ENCODE measurements around the gene MDN1.

GRCh38 chr6:89689732-89690131 is 129.9 kb downstream of the MDN1 start:
- TF ChIP-seq POLR2A (IDR thresholded peaks at IDR 0.05), result no peak
- TF ChIP-seq, protein P1, sequence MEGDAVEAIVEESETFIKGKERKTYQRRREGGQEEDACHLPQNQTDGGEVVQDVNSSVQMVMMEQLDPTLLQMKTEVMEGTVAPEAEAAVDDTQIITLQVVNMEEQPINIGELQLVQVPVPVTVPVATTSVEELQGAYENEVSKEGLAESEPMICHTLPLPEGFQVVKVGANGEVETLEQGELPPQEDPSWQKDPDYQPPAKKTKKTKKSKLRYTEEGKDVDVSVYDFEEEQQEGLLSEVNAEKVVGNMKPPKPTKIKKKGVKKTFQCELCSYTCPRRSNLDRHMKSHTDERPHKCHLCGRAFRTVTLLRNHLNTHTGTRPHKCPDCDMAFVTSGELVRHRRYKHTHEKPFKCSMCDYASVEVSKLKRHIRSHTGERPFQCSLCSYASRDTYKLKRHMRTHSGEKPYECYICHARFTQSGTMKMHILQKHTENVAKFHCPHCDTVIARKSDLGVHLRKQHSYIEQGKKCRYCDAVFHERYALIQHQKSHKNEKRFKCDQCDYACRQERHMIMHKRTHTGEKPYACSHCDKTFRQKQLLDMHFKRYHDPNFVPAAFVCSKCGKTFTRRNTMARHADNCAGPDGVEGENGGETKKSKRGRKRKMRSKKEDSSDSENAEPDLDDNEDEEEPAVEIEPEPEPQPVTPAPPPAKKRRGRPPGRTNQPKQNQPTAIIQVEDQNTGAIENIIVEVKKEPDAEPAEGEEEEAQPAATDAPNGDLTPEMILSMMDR (IDR thresholded peaks at IDR 0.05 in 8 of 11, conservative IDR thresholded peaks at IDR 0.05 in 3 of 11), result no peak
